ENCODE data around the gene EIF3D.

DNA sequence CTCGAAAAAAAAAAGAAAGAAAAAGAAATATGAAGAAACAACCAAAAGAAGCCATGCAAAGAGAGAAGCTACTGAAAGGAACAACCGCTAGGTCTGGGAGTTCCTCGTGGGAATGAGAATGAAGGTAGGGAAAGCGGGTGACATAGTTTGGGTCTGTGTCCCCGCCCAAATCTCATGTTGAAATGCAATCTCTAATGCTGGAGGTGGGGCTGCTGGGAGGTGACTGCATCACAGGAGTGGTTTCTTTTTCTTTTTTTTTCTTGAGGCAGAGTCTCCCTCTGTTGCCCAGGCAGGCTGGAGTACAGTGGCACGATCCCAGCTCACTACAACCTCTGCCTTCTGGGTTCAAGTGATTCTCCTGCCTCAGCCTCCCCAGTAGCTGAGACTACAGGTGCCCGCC lies 37.8 kb downstream of the EIF3D start:
- no peak for TF ChIP-seq POLR2AphosphoS5 (IDR thresholded peaks at IDR 0.05)
- TF ChIP-seq EP300 (IDR thresholded peaks at IDR 0.05), result no peak
- TF ChIP-seq, protein P1, sequence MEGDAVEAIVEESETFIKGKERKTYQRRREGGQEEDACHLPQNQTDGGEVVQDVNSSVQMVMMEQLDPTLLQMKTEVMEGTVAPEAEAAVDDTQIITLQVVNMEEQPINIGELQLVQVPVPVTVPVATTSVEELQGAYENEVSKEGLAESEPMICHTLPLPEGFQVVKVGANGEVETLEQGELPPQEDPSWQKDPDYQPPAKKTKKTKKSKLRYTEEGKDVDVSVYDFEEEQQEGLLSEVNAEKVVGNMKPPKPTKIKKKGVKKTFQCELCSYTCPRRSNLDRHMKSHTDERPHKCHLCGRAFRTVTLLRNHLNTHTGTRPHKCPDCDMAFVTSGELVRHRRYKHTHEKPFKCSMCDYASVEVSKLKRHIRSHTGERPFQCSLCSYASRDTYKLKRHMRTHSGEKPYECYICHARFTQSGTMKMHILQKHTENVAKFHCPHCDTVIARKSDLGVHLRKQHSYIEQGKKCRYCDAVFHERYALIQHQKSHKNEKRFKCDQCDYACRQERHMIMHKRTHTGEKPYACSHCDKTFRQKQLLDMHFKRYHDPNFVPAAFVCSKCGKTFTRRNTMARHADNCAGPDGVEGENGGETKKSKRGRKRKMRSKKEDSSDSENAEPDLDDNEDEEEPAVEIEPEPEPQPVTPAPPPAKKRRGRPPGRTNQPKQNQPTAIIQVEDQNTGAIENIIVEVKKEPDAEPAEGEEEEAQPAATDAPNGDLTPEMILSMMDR (IDR thresholded peaks at IDR 0.05), result no peak
